ENCODE measurements around the gene TMOD1. TPM values are rescaled to one million over a fixed set of nuclear protein-coding genes. Genes with fewer than 3 reads are reported as not detected.

The TMOD1 gene
- total and polyA plus RNA-seq, 11 donors, result 96.4 to 201 (median 158) TPM

GRCh38 chr9:97480174-97480573 is 21.3 kb upstream of the TMOD1 start:
- intact Hi-C loops (cut with DNase I), result no loop called here
- Histone ChIP-seq H3K4me3 (no peak overlapping the region), H3K4me1 (peaks cover 0 to 16% (median 0%) of the 10 kb centered on the region in 12 donors), H3K36me3 (peaks cover 0 to 71% (median 43%) of the 10 kb centered on the region in 9 donors), H3K9me3 (peaks cover 0 to 10% (median 0%) of the 10 kb centered on the region in 12 donors), H3K27ac (peak overlapping the region in 1 of 12 donors; percentile 54), H3K27me3 (no peaks in the 10 kb centered on the region)
- no peak for ATAC-seq
- WGBS, 4 donors, result 39 to 64% (median 48%) methylated on average over 1 of the region's 1 CpG
- no peak for TF ChIP-seq POLR2A (IDR thresholded peaks at IDR 0.05)
- no peak for TF ChIP-seq CTCF (IDR thresholded peaks at IDR 0.05)
- no peak for DNase-seq

GRCh38 chr9:97480749-97481148 is 20.7 kb upstream of the TMOD1 start:
- 44 to 71% (median 61%) methylated on average over 1 of the region's 1 CpG for WGBS, 4 donors
- DNase-seq, result no peak
- no peak for TF ChIP-seq CTCF (IDR thresholded peaks at IDR 0.05)
- no peak for TF ChIP-seq POLR2A (IDR thresholded peaks at IDR 0.05)
- Histone ChIP-seq H3K9me3 (peaks cover 0 to 10% (median 0%) of the 10 kb centered on the region in 12 donors), H3K4me3 (no peak overlapping the region), H3K27me3 (no peaks in the 10 kb centered on the region), H3K4me1 (peaks cover 0 to 16% (median 0%) of the 10 kb centered on the region in 12 donors), H3K36me3 (peaks cover 0 to 71% (median 37%) of the 10 kb centered on the region in 9 donors), H3K27ac (no peak overlapping the region)
- intact Hi-C loops (cut with DNase I), result no loop called here
- no peak for ATAC-seq

GRCh38 chr9:97484134-97484533 is 17.3 kb upstream of the TMOD1 start:
- WGBS, 4 donors, result 82 to 97% (median 94%) methylated on average over 1 of the region's 1 CpG
- Histone ChIP-seq H3K4me3 (no peak overlapping the region), H3K27me3 (no peaks in the 10 kb centered on the region), H3K36me3 (peaks cover 0 to 71% (median 25%) of the 10 kb centered on the region in 9 donors), H3K27ac (no peak overlapping the region), H3K4me1 (peaks cover 0 to 13% (median 0%) of the 10 kb centered on the region in 12 donors), H3K9me3 (peaks cover 0 to 20% (median 2%) of the 10 kb centered on the region in 12 donors)
- ATAC-seq, result no peak
- DNase-seq, result no peak
- intact Hi-C loops (cut with DNase I), result no loop called here
- no peak for TF ChIP-seq CTCF (IDR thresholded peaks at IDR 0.05)

- Histone ChIP-seq H3K9me3 (peaks cover 0 to 18% (median under 1%) of the 10 kb centered on the region in 12 donors), H3K4me1 (no peaks in the 10 kb centered on the region), H3K36me3 (peaks cover 0 to 72% (median 28%) of the 10 kb centered on the region in 9 donors), H3K27ac (no peak overlapping the region), H3K27me3 (no peaks in the 10 kb centered on the region), H3K4me3 (no peak overlapping the region)
- WGBS, 4 donors, result 56 to 73% (median 64%) methylated on average over 2 of the region's 2 CpGs
- DNase-seq (no peak), ATAC-seq (no peak)
- TF ChIP-seq POLR2A (IDR thresholded peaks at IDR 0.05) (no peak), CTCF (IDR thresholded peaks at IDR 0.05) (peak in 8 of 12 donors; percentile 9 to 35 (median 24))
- intact Hi-C loops (cut with DNase I), result loop anchor here in 1 of 10 donors (5.0 kb wide), 1 partner anchor 125 kb away; no protein-coding TSS in a partner anchor
Measured at GRCh38 chr9:97487107-97487506, 14.4 kb upstream of the TMOD1 start.
